PFSK-1 (cell line): Measurements from ENCODE around the gene KCNQ1.

ENCODE experiments used
- SIN3A ChIP-seq: IDR thresholded peaks from 2 replicates; pipeline ENCODE4 v1.6.1; 2012; ENCODE audit warnings: mild to moderate bottlenecking, low read length, moderate library complexity, borderline replicate concordance; ENCODE audit not compliant: insufficient read depth
- TAF1 ChIP-seq: IDR thresholded peaks from 2 replicates; pipeline ENCODE4 v1.6.1; 2012; ENCODE audit warnings: low read length, control low read depth, borderline replicate concordance; ENCODE audit not compliant: insufficient read depth

GRCh38 chr11:2694495-2694894, 249.7 kb downstream of the KCNQ1 start:
- TF ChIP-seq TAF1 (no peak), SIN3A (no peak)
